Loucy (cell line): ENCODE measurements around the gene CARF.

Source experiments
- EZH2phosphoT487 ChIP-seq: fragments of 200-600 bp; IDR thresholded peaks from 2 replicates; pipeline ENCODE4 v1.6.1; 2018; ENCODE audit warnings: antibody characterized with exemption, mild to moderate bottlenecking, moderate library complexity, borderline replicate concordance
- TF ChIP-seq, protein P1 (sequence below): fragments of 200-600 bp; sonication (generic); conservative IDR thresholded peaks from 2 replicates; pipeline ENCODE4 v1.5.1; 2014; ENCODE audit warnings: mild to moderate bottlenecking, antibody characterized with exemption, low read length

- TF ChIP-seq, protein P1, sequence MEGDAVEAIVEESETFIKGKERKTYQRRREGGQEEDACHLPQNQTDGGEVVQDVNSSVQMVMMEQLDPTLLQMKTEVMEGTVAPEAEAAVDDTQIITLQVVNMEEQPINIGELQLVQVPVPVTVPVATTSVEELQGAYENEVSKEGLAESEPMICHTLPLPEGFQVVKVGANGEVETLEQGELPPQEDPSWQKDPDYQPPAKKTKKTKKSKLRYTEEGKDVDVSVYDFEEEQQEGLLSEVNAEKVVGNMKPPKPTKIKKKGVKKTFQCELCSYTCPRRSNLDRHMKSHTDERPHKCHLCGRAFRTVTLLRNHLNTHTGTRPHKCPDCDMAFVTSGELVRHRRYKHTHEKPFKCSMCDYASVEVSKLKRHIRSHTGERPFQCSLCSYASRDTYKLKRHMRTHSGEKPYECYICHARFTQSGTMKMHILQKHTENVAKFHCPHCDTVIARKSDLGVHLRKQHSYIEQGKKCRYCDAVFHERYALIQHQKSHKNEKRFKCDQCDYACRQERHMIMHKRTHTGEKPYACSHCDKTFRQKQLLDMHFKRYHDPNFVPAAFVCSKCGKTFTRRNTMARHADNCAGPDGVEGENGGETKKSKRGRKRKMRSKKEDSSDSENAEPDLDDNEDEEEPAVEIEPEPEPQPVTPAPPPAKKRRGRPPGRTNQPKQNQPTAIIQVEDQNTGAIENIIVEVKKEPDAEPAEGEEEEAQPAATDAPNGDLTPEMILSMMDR: no peak
- no peak for TF ChIP-seq EZH2phosphoT487
These were observed 123.9 kb downstream of the CARF start for GRCh38 chr2:203035879-203036470.
